Activated CD8-positive, alpha-beta memory T cell treated with anti-CD3 and anti-CD28 coated beads for 4 hours (primary cell): ENCODE measurements around the gene TFAP2A.

Source experiments
- DNase-seq, 2 donors: peaks; one replicate each; pipeline ENCODE4 v3.0.0-alpha.2; 2020; ENCODE audit warnings: low read depth in 2 of 2

Gene TFAP2A

DNA sequence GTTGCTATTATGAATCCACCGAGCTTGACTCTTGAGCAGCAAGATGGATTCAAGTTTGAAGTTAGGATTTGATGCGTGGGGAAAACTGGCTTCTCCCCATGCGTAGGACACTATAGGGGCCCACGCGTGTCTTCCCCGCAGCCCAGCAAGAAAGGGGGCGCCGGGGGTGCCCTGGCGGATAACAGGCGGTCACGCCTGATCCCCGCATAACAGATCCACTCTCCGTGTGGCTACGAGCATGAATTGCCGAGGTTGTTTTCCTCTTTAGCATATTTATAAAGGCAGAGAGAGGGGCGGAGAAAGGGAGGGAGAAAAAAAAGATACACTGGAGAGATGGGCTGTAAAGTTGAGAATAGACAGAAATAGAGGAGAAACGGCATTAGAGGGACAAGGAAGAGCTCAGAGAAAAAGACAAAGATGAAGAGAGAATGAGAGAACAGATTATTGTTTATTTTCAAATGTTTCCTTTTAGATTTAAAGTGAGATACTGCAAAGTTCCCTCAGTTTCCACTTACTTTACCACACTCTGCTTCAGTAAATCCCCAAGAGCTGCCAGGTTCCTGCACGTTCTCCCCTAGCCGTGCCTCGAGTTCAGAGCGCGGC, 32.0 kb downstream of the TFAP2A start:
- DNase-seq, result no peak

DNA sequence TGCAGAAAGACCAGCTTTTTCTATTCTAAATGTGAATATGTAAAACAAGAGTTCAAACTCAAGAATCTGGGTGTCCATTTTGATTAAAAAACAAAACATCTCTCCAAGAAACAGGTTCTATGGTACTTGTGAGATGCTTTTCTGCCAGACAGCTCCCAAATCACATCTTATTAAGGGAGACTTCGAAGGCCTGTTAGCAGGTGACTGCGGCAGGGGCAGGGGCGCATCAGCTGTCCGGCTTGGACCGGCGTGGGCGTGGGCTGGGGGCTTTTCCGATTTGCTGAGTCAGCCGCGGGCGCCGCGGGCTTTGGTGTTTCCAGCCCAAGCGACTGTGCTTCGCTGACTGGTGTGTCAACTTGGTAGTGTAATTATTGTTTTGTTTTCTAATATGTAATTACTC, 32.6 kb downstream of the TFAP2A start:
- no peak for DNase-seq

DNA sequence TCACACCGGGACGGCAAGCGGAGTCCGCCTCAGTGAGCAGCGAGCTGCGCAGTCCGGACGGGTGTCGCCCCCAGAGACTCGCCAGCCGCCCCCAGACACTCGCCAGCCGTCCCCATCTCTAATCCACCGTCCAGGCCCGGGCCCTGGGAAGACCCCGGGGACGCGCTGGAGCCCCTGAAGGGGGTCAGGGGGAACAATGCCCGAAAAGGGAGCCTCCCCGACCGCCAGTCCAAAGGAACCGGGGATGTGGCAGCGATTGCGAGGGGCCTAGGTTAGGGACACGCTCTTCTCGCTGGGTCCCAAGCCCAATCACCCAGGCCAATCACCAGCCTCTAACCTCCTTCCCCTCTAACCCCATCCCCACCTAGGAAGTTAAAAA, 33.1 kb downstream of the TFAP2A start:
- no peak for DNase-seq

DNA sequence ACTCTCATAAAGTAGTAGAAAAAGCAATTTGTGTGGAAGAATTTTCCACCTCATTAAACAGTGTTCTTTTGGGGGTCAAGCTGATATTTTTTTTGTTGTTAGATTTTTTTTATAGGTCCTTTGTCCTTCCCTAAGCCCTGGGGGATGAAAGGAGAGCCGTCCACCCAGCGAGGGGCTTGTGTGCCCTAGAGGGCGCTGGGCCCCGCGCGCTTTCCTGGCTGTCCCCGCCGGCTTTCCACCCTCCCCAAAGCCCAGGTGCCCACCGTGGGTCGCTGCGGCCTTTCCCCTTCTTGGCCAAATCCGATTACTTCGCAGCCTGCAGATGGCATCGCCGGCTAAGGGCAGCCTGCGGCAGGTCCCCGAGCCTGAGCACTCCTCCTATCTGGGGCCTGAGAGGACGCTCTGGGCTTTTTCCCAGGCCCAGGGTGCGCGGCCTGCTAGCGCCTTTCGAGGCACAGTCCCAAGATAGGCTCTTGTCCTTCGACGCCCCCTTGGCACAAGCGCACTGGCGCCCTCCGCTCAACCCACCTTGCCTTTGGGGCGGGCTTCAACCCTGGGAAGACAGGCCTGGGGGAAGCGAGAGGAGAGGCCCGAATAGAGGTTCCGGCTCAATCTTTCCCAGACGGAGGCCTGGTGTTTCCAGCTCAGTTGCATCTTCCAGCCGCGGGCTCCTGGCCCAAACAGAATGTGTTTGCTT, 33.6 kb downstream of the TFAP2A start:
- no peak for DNase-seq

DNA sequence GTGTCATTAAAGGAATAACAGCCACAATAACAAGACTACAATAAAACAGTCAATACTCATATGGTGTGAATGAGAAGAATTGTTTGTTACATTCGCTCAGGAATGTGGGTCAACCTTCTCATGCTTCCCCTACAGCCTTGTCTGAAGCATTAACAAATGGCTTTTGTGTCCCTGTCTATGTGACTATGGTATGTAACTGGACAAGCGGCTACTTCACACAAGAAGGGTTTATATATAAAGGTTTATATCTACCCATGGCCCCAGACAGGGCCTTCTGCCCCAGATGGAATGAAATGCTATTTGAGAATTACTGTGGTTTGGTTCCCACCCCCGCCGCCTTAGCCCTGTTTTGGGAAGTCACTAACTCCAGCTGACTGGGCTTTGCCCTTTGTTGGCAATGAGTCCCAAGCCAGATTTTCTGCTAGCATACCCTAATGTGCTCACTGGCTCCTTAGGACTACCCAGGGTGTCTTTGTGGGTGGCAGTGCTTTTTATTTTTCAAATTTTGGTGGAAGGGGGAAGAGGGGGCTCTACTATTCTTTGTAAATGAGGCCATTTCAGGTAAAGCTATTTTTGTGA, 39.4 kb downstream of the TFAP2A start:
- DNase-seq, result no peak

DNA sequence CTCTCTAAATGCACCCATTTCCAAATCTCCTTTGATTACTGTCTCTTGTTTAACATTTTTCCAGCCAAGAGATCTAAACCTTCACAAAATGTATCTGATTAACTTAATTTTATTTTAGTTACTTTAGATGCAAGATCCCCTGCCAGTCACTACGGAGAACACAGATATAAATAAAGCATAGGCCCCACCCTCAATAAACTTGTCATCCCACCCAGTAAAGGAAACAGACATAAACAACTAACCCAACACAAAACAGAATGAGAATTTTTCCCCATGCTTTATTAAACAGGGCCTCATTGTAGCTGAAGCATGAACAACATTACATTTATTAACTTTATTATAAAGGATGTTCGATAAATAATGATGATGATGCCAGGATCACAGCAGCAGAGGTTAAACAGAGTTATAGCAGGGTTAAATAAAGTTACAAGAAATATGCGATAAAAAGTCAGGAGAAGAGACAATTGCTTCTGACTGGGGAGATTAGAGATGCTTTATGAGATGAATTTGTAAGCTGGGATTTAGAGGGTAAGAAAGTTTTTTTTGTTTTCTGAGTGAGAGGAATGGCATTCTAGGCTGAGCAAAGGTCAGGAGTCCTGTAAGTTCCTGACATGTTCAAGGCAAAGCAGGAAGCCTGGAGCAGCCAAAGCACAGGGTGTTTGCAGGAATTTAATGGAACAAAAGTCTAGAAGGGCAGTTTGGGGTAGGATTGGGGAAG, 41.1 kb downstream of the TFAP2A start:
- no peak for DNase-seq

DNA sequence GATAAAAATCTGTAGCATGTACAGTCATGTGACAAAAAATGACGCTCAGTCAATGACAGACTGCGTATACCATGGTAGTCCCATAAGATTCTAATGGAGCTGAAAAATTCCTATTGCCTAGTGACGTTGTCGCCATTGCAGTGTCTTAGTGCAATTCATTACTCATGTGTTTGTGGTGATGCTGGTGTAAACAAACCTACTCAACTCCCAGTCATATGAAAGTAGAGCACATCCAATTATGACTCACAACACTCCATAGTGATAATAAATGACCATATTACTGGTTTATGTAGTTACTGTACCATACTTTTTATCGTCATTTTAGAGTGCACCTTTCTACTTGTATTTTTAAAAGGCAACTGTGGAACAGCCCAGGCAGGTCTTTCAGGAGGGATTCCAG, 45.0 kb downstream of the TFAP2A start:
- DNase-seq, result no peak

DNA sequence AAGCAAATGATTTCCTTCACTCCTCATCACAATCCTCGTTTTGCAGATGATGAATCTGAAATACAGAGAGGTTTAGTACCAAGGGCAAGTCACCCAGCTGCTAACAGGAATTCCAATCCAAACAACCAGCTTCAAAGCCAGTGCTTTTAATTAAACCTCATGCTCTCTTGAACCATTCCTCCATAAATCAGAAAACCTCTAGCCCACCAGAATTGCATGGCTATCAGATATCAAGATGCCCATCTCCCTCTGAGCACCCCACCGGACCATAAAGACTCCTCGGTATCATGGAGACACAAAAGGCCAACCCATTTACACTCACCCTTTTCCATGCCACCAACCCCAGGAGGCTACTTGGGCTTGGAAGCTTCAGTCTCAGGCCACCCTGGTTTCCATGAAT, 46.0 kb downstream of the TFAP2A start:
- DNase-seq, result no peak

DNA sequence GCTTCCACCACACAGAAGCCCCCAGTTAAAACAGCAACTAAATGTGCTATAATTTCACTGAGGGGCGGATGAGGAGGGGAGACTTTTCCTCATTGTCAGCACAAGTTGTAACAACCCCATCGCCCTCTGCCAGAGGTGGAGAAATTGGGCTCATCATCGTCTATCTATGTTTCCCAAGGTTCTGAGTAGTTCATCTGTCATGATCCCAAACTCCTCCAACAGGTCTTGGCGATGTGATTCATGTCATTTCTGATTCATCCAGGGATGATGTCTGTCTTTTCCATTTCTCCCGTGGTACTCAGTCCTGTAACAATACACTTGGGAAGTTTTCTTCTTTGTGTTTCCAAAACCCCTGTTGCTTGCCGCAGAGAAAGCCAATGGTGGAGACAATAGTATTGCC, 51.0 kb downstream of the TFAP2A start:
- no peak for DNase-seq

DNA sequence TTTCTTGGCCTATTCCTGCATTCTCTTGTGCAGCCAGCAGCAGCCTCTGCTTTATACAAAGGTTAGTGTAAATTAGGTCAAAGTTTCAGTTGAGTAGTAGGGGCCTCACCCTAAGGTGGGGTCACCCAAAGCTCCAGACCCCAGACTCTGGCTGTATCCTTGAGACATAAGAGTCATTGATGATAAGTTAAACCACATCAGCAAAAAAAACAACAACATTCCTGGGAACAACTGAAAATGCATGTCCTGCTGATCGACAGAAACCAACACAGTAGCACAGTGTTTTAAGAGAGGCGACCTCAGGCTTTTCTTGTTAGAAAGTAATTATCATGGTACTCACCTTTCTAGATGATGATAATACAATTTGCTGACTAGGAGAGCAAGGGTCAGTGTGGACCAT, 52.6 kb downstream of the TFAP2A start:
- no peak for DNase-seq

DNA sequence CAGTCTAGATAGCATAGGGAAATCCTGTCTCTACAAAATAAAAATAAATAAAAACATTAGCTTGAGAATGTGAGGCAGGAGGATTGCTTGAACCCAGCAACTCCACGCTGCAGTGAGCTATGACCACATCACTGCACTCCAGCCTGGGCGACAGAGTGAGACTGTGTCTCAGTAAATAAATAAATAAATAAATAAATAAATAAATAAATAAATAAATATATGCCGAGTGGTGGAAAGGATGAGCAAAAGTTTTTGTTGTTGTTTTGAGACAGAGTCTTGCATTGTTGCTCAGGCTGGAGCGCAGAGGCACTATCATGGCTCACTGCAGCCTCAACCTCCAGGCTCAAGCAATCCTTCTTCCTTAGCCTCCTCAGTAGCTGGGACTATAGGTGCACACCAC, 53.4 kb downstream of the TFAP2A start:
- no peak for DNase-seq

DNA sequence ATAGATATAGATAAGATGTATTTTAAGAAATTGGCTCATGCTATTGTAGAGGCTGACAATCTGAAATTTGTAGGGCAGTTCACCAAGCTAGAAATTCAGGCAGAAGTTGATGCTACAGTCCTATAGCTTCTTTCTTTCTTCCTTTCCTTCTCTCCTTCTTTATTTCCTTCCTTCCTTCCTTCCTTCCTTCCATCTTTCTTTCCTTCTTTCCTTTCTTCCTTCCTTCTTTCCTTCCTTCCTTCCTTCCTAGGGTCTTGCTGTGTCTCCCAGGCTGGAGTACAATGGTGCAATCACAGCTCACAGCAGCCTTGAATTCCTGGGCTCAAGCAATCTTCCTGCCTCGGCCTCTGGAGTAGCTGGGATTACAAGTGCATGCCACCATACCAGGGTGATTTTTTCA, 55.3 kb downstream of the TFAP2A start:
- DNase-seq, result no peak

DNA sequence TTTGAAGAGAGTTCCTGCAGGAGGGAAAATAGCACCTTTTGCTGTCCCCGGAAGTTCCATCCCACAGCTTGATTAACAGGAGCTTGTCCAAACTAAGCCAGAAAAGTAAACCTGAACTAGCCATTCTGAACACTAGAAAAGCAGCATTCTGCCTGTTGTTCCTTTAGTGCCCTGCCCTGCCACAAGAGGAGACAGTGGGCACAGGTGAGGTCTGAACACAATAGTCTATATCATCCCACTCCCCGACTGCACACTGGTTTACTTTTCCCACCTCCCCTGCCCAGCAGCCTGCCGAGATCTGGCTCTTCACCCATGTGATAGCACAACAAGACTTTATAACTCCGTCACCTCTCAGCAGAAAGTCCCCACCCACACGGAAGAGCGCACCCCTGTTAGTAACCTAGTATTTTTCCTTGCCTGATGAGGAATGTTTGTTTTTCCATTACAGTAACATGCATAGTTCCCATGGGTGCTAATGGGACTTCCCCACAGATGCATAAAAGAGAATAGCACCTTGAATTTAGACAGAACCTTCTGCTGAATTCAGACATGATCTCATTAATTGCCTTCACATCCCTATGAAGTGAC, 59.7 kb downstream of the TFAP2A start:
- no peak for DNase-seq

DNA sequence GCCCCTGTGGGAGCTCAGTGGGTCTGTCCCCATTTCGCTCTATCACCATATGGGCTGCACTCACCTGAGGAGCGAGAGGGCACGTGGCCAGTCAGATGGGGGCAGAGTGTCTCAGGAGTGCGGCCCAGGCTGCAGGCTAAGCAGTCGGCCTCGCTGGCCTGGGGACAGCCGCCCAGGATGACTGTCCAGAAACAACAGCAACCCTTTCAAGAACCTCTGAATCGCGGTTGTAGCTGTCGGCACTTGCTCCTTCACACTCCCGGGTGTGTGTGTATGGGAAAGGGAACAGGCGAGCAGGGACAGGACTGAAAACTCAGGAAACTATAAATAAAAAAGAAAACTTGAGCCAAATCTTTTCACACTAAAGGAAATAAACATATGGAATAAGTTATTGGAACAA, 63.1 kb downstream of the TFAP2A start:
- no peak for DNase-seq

DNA sequence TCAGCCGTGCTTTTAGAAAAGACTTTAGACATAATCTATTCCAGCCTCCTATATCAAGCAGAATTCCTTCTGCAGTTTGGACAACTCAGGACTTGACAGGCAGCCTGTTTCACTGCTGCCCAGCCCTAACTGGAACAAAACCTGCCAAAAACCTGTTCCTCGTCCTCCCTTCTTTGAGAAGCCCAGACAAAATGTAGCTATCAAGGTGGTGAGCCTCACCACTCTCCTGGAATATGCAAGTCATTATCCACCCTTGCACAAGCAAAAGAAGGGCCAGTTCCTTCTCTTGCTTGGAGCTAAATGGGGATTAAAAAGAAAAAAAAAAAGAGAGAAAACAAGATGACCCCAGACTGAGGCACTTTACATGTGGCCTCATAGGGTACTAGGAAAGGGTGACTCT, 64.2 kb downstream of the TFAP2A start:
- DNase-seq, result no peak

DNA sequence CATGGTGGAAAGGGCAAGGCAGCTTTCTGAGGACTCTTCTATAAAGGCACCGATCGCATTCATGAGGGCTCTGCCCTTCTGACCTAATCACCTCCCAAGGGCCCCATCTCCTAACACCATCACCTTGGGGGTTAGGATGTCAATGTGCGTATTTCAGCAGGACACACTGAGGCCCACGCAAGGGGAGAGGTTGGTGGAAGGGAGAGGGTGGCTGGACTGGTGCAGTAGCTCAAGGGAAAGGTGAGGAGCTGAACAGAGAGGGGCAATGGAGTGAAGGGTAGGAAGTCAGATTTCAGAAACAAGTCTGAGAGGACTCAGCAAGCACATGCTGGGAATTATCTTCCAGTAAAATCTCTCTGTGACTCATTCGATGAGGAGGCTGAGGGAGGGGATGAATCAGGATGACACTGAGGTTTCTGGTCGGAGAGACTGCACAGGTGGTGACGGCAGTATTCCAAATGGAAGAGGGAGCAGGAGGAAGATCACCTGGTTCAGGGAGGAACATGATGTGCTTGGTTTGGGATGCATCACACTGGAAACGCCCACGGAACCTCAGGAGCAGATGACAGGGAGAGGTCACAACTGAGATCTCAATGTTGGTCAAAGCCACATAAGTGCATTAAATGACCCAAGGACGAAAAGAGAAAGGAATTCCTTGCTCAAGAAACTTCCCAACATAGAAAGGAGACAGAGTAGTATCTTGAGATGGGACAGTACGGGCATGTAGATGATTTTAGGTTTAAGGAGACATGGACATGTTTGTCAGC, 67.1 kb downstream of the TFAP2A start:
- no peak for DNase-seq
